ELF-1 (cell line): ENCODE results near the gene MIER2.

Source experiments
- DNase-seq: peaks from one replicate; pipeline ENCODE4 v3.0.0-alpha.2; 2016; ENCODE audit warnings: low read depth, low spot score

The MIER2 gene

DNA sequence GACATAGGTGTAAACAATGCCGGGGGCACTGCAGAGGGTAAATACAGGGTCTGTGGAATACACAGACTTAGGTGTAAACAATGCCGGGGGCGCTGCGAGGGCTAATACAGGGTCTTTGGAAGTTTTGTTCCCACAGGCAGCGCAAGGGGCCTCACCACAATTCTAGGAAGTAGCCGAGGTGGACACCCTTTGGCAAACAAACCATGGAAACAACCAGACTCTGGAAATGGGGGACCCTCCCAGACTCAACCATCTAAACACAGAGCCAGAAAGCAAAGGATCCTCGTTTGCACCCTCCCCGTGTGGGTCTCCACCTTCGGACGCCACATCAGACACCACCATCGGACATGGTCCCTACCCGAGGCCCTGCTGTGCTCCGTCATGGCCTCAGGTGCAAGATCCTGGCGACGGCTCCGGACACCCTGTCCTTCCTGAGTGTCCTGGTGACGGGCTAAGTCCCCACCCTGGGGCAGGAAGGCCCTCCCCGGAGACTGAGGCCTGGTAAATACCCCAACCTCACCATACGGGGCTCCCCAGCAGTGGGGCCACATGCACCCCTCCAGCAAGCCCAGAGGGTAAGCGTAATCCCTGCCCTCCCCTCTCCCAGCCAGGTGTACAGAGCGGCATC lies 36.7 kb downstream of the MIER2 start:
- DNase-seq: peak; percentile 73

DNA sequence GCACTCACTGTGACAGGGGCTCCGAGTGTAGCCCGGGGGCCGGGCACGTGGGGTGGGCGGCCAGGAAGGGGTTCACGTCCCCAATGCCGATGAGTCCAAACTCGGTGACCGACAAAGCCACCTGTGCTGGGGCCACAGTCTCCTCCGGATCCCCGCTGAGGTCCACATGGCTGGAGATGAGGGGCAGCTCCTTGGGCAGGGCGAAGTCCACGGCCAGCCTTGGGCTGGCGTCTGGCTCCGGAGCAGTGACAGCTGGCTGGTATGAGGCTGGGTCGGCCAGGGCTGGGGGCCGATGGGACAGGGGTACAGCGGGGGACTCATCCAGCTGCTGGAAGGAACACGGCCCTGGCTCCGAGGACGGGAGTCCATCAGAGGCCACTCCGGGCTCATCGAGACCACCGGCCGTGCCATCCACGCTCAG lies 37.5 kb downstream of the MIER2 start:
- DNase-seq: no peak

DNA sequence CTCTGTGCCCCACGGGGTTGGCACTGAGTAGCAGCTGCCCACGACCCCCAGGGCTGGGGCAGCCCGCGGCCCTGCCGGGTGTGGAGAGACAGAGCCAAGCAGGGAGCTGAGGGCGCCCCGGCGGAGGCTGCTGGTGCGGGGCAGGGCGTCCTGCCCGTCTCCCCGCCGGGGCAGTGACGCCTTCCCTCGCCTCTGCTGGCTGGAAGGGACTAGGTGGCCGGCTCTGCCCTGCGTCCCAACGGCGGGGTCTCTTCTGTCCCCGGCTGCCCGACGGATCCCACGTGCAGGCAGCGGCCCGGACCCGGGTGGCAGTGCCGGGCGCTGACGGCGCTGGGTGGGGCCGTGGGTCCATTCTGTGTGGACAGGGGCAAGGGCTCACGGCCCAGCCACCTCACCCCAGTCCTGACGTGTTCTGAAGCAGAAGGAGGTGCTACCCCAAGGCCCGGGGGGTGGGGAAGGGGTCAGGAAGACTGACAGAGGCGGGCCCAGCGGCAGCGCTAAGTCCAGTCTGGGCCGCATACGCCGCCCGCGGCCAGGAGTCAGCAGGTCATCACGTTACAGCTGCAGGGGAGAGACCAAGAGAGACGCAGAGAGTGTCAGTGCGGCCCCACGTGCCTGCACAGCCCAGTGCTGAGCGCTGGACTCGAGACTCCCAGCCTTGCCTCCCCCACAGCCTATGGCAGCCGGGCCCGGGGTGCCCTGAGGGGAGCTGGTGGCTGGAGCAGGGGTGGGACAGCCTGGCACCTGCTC lies 38.3 kb downstream of the MIER2 start:
- no peak for DNase-seq

DNA sequence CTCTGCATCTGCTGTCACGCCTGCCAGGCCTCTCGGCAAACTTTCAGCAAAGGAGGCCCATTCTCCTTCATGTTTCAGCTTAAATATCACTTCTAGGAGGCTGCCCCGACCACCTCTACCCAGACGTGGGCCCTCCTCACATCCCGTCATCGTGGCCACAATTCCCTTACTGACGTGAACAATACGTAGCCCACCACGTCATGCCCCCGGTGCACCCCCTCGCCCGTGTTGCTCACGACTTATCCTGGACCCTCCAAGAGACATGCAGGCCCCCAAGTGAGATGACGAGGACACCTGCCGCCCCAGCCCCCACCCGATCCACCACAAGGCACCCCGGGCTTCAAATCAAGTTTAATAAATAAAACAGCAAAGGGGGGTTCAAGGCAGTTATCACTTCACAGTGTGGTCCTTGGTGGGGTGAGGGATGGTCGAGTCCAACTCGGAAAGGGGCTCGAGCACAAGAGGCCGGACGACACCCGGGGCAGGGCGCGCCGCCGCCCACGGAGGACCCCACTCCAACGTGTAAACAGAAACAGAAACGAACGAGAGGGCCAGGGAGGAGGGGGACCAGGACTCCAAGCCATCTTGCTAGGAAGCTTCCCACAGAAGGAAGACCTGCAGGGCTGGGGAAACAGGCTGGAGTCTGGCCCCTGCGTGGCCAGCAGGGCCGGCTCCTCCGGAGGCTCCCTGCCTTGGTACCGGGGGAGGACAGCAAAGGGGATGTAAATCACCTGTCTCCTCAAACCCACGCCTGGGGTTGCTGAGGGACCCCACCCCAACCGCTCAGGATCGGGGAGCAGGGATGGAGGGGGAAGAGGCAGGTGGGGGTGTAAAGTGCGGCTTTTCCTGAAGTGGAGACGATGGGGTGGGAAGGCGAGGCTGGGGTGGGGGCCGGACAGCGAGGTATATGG lies 39.1 kb downstream of the MIER2 start:
- no peak for DNase-seq

DNA sequence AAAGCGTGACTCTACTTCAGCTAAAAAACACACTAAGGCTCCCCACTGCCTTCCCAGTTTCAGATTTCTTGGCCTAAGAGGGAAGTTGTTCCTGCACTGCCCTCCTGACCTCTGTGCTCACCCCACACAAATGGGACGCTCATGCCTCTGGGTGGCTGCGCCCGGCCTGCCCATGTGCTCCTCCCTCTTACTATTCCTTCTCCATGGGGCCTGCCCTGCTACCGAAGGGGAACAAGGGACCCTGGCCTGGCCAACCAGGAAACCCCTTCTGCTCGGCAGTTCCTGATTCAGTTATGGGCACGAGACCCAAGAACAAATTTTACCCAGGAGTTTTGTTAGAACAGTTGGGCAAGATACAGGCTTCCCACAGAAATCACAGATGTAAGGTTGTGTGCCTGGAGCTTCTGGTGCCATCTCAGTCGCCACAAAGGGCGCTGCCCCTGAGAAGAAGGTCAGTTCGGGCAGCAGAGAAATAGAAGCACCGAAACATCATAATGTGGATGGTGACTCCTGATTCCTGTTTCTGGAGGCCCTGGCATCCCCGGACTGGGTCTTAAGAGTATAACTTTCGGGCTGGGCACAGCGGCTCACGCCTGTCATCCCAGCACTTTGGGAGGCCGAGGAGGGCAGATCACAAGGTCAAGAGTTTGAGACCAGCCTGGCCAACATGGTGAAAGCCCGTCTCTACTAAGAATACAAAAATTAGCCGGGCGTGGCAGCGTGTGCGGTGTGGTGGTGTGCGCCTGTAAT lies 47.9 kb downstream of the MIER2 start:
- no peak for DNase-seq

DNA sequence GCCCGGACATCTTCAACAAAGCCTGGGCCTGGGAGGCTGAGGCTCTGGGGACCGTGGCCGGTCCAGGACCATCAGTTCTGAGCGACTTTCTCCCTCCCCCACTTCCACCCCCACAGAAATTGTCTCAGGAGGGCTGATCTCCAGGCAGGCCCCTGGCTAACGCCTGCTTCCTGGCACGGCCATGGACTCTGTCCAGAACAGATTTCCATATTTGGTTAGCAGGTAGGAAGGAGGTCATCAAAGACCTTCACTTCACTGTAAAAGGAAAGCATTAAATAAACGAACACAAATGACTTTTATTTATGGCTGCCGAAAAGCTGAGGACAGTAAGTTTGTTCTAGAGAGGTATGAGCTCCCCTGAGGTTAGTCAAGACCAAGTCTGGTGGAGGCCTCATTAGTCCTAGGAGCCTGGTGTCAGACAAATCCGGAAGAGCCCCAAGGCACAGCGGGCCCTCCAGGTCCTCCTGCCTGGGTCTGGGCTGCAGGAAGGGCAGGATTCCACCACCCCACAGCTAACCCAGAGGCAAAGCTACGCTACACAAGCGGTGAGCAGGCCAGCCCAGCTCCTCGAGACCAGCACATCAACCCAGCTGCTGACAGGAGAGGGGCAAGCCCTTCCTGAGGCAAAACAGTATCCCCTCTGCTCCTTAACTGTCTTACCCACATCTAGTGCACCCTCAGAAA lies 48.8 kb downstream of the MIER2 start:
- DNase-seq: peak; percentile 75

DNA sequence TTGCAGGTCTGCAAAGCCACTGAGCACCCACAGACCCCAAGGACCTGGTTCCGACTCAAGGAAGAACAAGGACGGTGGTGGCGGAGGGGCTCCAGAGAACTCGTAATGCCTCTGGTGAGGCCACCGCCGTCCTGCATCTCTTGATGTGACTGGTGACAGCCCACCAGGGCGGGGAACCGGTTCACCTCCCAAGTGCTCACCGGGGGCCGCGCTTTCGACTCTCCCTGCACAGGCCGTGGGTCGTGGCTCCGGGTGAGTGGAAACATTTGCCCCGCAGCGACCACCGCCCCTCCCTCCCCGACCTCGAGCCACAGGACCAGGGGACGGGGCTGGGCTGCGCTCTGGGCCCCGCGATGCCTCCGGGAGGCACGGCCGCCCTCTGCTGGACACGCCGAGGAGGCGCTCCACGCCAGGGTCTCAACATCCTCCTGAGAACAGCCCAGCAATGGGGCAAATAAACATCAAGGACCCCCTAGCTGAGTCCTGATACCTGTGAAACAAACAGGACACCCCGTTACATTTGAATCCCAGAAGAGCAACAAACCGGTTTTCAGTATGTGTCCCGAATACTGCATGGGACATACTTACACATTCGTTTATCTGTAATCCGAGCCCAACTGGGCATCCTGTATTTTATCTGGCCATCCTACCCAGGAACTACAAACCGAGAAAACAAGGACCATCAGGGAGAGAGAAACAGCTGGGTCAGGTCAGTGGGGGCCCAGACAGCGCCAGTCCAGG lies 49.5 kb downstream of the MIER2 start:
- DNase-seq: peak; percentile 76

DNA sequence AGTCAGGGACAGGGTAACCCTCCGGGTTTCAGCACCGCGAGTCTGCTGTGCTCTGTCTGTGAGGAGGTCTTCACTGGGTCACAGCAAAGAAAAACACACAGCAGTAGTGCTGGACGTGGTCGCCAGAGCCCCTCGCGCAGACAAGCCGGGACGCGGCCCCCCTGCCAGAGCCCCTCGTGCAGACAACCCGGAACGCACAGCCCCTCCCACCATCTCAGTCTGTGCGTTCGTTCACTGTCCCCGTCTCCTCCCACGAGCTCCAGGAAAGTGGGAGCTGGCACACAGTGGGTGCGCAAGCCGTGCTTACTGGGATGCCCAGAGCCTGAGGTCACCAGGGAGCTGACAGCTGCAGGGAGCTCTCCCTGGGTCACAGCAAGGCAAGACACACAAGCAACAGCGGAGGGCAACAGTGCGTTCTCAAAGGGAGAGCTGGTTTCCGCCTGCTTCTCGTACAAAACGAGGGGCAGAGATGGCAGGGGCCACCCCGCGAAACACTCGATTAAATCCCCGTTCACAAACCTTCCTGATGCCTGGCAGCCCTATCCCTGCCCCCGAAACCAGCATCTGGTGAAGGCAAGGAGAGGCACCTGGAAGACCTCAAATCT lies 50.2 kb downstream of the MIER2 start:
- DNase-seq: no peak

DNA sequence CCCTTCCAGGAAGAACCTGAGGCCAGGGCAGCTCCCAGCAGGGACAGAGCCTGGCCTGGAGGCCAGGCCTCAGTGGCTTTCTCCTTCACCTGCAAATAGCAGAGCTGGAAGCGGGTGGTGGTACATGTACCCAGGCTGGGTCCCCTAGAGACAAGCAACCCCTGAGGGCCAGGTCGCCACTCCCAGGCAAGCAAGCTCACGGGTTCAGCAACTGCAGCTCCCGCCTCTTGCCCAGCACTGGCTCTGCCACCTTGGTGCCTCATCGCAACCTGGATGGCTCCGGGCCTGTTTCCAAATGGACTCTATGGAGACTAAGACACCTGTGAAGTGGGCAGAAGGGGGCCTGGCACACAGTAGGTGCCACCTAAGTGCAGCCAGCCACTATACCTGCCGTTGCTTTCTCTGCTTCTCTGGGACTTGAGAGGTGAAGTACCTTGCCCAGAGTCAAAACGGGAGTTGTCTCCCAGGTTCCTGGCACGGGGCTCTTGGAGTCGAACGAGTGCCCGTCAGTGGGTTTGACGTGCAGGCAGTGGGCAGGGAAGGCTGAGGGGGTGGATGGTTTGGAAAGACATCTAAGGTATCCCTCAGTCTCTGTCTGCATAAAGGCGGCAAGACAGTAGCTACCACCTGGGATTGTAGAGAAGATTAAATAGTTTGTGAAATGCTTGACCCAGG lies 51.0 kb downstream of the MIER2 start:
- no peak for DNase-seq

DNA sequence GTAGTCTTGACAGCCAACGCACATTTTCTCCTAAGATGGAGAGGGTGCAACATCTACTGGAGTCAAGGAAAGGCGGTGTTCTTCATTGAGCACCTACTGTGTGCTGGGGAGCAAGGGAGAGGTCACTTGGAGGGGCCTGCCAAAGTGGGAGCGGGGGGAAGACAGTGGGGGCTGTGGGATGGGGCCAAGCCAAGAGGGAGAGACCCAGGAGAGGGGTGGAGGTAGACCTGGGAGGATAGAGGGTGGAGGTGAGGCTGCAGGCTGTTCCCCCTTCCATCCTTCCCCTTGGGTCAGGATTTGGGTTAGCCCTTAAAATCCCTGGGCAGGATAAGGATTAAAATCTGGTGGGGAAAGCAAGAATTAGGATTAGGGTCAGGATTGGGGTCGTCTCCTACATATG lies 51.6 kb downstream of the MIER2 start:
- no peak for DNase-seq

DNA sequence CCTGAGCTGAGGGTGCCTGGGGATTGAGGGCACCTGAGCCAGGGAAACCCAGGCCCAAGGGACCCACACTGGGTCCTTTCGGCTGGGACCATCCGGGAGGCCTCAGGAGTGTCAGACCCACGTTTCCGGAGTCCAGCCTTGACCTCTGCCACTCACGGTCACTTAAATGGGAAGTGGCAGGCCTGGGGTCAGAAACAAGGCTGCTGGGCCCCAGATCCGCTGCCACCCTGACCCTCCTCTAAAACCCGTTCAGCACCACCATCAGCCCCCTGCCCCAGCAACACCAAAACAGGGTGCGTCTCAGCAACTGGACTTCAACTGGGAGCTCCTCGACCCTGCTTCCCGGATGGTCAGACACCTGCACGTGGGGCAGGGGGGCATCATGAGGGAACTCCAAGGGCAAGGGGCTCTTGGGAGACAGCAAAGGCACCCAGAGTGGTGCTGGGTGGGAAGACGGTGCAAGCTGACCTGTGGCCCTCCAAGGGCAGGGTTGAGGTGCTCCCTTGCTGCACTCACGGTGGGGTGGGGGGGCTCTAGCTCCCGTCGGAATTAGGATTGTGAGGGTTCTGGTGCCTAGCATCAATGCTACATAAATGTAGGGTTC lies 52.2 kb downstream of the MIER2 start:
- no peak for DNase-seq

DNA sequence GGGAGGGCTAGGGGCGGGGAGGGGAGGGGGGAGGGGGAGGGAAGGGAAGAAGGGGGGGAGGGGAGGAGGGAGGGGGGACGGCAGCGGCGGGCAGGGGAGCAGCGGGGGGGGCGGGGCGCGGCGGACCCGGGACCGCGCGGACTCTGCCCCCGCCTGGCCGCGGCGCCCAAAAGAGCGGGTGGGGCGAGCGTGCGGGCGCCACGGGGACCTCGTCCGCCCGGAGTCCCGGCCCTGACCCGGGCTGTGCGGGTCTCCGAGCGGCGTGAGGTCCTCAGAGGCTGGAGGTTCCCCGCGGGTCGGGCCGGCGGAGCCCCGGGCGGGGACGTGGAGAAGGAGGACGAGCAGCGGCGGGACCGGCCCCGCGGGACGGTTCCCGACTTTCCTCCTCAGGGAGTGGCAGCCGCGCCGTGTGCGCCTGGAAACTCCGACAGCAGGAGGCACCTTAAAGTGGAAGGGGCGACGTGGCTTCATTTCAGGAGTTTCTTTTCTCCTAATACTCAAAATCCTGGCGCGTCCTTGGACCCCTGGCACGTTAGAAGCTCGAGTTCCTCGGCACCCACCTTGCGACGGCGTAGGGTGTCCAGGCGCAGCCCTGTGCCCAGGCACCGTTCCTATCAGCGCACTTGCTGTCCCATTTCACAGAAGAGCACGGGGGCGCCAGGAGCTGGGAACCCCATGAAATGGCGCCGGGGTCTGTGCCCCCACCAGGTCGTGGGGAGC lies 52.9 kb downstream of the MIER2 start:
- DNase-seq: no peak

DNA sequence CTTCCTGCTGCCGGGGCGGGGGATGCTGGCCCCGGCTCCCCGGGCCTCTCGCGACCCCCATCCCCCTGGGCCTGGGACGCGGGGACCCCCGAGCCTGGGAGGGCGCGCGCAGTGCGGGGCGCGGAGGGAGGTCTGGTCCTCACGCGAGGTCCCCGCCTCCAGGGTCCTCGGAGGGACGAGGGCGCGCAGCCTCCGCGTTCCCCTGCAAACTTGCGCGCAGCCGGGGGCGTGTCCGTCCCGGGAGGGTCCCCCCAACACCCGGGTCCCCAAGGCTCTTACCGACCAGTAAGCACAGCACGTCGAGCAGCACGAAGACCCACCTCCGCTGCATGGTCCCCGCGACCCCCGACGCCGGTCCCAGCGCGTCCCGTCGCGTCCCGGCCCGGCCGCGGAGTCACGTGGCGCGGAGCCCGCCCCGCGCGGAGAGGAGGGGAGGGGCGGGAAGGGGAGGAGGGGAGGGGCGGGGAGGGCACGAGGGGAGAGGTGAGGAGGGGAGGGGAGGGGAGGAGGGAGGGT lies 53.5 kb downstream of the MIER2 start, which contains the start of gene PLPP2:
Gene PLPP2, minus strand, starts transcription at position 398 of the 516 bp plus-strand sequence. Its CDS starts 67 bp downstream, at position 331.
- no peak for DNase-seq

DNA sequence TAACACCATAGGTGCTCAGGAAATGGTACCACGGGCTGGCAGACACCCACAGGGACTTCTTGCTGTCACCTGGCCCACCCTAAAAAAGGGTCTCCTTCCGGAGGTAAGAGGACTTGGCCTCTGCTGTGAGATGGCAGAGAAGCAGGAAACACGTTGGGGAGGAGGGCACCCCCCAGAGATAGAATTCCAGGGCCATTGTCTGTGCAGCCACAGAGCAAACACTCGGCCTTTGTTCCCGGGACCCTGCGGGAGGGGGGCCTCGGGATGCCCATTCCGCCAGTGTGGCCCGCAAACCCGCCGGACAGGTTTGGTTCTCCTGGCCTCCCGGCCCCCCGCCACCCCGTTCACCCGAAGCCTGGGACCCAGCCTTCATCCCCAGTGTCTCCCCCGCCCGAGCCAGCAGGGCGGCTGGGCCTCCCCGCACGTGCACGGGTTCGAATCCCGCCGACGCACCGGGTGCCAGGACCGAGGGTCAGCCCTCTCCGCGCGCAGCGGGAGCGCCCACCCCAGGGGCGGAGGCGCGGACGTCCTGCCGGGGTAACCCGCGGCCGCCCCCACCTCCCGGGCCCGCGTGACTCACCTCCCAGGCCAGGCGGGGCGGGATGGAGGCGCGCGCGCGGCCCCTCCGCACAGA lies 54.1 kb downstream of the MIER2 start:
- peak; percentile 85 for DNase-seq

DNA sequence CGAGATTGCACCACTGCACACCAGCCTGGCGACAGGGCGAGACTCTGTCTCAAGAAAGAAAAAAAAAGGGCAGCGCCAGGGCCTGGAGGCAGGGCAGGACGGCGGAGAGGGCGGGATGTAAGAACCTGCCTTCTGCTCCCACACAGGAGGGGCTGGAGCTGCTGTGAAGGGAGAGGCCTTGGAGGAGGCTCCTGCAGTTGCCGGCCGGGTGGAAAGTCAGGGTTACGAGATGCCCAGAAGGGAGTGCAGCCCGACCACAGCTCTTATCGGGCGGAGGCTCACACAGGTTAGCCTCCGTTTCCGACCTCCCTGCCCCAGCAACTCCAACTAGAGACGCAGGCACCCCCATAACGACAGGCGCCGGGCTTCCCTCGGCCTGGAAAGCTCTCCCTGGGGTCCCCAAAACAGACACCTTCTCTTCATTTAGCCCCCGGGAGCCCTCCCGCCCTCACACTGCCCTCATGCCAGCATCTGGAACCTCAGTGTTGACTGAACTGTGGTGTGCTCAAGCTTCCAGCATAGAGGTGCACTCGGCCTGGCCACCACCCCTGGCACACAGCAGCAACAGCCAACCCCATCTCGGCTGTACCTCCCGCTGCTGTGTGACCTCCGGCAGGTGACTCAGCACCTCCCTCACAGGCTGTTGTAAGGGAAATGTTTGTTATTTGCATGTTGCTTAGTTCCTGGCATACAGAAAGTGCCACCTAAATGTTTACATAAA lies 54.8 kb downstream of the MIER2 start:
- peak; percentile 68 for DNase-seq

DNA sequence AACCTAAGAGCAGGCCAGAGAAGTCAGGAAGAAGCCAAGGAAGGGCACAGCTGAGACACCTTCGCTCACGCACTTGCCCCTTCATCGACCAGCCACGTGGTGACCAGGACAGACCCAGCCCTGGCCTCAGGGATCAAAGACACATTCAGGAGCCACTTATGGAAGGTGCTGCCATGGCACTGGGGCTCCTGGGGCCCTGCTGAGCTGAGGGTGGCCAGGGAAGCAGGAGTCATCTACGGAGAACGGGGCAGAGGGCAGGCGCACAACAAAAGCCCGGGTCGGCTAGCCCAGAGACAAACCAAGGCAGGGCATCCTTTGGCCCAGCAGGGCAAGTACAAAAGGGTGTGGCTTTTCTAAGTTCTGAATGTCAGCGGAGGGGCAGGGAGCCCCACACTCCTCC lies 55.7 kb downstream of the MIER2 start:
- DNase-seq: no peak

DNA sequence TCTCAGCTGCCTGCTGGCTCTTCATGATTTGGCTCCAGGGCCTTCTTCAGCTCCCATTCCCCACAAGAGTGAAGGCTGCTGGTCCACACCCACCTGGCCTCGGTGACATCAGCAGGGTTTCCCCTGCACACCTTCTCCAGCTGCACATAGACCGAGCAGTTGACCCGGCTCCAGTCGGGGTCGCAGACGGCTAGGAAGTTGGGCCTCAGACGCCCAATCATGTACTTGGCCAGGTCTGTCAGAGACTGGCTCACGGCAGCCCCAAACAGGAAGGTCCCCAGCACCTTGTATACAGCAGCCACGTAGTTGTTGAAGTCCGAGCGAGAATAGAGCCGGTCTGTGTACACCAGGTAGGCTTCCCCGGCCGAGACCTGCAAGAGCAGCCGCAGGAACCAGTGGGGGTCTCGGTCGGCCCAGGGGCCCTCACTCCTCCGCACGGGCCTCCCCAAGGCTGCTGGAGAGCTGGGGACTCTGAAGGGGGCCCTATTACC lies 57.2 kb downstream of the MIER2 start:
- no peak for DNase-seq
